HG02840 (cell line): Measurements from ENCODE around the gene RMDN2.
"Not testable (repeated sequence)": the region's sequence is repeated elsewhere in the genome, so short reads cannot be mapped to it uniquely, and the experiment has no call there.

ENCODE experiments used
- ATAC-seq: cut with Tn5 transposase; IDR thresholded peaks from one replicate; pipeline ENCODE4 v1.9.1; 2021; ENCODE audit warnings: mild to moderate bottlenecking, moderate library complexity, moderate number of reproducible peaks; ENCODE audit not compliant: unreplicated experiment, low FRiP score

The RMDN2 gene

DNA sequence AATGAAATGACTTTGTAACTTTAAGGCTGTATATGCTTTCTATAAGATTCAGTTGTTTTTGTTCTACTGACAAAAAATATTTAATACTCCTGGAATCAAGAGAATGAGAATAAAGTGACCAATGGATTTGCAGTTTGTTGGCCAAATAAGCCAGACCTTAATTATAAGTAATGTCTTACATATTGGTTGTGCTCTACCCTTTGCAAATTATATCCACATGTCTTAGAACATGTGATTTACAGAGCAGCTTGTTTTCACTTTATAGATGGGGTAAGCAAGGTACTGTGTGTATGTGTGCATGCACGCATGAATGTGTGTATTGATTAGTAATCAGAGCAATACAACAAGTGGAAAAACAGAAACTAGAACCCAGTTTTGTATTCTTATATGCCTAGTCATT lies 59.1 kb downstream of the RMDN2 start:
- no peak for ATAC-seq

DNA sequence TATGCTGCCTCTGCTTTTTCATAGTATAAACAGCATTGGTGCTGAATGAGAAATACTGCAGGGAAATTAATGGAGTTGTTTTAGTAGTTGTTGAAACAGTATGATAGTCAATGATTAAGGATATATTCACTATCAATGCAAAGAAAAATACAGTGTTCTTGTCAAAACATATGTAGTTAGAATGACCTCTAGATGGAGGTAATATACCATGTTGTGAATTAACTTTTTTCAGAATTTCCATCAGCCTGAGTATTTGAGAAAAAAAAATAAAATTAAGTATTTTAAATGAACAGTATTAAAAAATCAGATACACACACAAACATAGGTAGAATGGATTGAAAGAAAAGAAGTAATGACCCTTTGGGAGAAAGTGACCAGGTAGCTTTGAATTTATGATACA lies 59.5 kb downstream of the RMDN2 start:
- ATAC-seq: no peak

DNA sequence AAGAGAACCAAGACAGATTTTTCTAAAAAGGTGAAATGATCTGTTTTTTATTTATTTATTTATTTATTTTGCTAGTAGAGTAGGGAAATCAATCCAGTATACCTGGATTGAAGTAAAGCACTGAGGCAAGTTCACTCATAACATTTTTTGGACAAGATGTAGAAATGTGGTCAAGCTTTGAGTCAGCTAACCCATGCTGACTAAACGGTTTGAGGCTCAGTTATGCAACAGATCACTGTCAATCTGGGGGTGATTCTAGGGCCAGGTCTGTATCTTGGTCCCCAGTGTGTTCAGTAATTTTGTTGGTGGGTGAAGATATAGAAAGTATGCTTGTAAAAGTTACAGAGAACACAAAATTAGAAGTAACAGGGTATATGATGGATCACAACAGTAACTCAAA lies 60.2 kb downstream of the RMDN2 start:
- ATAC-seq: no peak

DNA sequence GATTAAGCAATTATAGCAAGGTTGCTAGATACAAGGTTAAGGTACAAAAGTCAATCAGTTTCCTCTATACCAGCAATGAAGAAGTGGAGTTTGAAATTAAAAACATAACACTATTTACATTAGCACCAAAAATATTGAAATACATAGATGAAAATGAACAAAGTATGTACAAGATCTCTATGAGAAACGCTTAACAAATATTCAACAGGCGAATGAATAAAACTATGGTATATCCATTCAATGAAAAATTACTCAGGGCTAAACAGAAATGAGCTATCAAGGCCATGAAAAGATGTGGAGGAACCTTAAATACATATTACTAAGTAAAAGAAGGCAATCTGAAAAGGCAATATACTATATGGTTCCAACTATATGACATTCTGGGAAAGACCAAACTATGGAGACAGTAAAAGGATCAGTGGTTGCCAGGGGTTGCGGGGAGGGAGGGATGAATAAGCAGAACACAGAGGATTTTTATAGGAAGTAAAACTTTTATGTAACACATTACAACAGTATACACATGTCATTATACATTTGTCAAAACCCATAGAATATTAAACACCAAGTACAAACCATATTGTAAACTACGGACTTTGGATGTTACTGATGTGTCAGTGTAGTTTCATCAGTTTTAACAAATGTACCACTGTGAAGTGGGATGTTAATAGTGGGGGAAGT lies 62.1 kb downstream of the RMDN2 start:
- no peak for ATAC-seq

DNA sequence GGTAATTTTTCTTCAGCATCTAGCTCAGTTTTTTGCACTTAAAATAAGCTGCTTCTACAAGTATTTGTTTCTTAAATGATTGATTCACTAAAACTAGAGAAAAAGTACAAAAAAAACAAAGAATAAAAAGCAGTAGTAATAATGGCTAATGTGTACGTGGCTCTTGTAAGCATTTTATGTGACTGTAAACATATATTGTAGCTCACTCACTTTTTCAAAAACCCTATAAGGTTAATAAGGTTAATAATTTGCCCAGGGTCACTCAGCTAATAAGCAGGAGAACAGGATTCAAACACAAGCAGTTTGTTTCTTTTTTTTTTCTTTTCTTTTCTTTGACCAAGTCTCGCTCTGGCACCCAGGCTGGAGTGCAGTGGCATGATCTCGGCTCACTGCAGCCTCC lies 67.5 kb downstream of the RMDN2 start:
- ATAC-seq: no peak

DNA sequence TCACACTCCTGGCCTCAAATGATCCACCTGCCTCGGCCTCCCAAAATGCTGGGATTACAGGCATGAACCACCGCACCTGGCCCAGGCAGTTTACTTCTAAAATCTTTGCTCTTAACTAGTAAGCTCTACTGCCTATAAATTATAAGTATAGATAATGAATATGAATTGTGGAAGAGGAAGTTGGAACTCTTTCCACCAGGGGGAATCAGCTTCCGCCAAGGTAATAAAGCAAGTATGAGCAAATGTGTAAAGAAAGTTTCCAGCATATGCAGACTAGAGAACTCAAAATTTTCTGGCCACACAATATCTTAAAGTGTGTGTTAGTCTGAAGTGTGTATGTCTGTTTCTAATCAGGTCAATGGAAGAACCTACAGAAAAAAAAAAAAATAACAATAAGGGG lies 68.1 kb downstream of the RMDN2 start:
- no peak for ATAC-seq

DNA sequence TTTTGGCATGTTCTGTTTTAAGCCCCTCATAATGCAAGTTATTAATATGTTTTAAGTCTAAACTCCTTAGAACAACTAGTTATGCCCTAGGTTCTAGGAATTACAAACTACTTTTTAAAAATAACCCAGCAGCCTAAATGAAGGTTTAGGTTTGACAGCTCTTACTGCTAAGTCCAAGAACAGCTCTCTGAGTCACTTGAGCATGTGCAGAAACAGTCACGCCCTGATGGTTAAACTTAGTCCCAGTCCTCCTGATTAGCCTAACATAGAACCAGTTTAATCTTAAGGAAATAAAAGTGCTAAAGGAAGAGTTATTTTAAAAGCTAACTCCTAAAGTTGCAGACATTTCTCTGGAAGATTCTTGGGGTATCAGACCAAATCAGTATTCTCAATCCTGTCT lies 72.5 kb downstream of the RMDN2 start:
- ATAC-seq: no peak

DNA sequence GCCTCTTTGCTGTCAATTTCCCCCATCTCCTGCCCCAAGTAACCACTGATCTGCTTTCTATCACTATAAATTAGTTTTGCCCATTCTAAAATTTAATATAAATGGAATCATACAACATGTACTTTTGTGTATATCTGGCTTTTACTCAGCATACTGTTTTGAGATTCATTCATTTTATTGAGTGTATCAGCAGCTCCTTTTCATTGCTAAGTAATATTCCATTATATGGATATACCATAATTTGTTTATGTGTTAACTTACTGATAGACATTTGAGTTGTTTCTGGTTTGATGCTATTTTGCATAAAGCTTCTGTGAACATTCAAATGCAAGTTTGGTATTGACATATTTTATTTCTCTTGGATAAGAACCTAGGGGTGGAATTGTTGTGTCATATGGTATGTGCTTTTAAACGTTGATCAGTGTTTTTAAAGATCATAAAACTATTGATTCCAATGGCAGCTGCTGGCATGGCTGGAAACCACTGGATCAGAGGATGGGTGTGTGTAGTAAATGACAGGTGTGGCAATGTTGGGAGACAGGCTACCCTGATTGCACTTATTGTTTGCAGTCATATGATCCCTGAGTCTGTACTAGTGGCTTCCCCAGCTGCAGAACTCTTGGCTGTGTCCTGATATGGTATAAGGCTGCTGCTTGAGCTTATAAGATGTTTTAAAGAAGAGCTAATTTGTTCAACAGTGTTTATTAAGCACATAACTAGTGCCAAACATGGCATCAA lies 75.6 kb downstream of the RMDN2 start:
- ATAC-seq: no peak

DNA sequence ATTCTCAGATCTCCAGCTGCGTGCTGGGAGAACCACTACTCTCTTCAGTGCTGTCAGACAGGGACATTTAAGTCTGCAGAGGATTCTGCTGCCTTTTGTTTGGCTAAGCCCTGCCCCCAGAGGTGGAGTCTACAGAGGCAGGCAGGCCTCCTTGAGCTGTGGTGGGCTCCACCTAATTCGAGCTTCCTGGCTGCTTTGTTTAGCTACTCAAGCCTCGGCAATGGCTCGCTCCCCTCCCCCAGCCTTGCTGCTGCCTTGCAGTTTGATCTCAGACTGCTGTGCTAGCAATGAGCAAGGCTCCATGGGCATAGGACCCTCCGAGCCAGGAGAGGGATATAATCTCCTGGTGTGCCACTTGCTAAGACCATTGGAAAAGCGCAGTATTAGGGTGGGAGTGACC lies 85.1 kb downstream of the RMDN2 start:
- not testable (repeated sequence) for ATAC-seq

DNA sequence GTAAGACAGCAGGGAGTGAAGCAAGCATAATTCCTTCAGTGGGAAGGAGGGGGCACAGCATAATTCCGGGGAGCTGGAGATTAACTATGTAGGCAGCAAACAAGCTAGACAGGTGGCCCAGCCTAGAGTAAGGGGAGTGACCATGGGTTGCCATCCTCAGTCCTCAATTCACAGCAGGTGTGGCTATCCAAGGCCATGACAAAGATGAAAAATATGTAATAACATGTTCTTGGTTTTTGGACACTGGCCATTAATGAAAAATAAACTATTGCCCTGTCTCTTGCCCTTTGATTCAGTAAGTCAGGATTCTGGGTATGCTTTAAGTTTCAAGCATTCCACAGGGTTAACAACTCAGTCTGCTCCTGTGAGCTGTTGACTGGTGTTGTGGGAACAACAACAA lies 85.9 kb downstream of the RMDN2 start:
- ATAC-seq: no peak

DNA sequence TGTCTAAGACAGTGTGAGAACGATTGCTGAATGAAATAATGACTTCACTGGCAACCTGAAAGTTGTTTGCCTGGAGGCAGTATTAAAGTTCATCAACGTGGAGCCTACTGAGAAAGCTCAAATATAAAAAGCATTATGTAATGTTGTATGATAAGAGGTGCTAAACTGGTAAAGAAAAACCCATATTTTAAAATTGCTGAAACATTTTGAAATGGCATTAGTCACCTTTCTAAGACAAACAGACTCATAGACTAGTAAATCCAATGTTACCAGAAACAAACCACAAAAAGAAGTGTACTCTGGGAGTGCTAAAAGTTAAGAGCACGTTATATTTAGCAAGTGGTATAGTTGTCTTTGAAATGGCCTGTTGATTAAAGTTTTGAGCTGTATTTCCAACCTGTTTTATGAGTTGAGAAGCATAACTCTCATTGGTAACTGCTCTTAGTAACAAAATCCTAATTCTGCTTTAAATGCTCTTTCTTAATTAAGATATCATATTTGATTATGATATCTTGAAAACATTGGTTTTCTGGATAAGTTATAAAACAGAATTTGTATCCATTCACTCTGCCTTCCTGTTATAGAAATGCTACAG lies 88.2 kb downstream of the RMDN2 start:
- ATAC-seq: no peak

DNA sequence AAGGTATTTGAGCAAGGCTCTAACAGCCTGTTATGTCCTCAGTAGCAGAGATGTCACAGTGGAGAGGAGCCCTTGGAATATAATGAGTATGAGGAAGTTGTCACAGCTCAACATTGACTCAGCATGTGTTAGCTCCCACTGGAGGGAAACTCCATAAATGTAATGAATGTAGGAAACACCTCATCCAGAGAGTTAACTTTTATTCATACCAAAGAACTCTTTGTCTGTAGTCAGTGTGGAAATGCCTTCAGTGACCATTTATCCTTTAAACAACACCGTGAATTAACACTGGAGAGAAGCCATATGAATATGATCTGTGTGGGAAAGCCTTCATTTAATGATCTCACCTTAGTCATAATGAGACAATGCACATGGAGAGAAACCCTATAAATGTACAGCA lies 91.1 kb downstream of the RMDN2 start:
- ATAC-seq: no peak

DNA sequence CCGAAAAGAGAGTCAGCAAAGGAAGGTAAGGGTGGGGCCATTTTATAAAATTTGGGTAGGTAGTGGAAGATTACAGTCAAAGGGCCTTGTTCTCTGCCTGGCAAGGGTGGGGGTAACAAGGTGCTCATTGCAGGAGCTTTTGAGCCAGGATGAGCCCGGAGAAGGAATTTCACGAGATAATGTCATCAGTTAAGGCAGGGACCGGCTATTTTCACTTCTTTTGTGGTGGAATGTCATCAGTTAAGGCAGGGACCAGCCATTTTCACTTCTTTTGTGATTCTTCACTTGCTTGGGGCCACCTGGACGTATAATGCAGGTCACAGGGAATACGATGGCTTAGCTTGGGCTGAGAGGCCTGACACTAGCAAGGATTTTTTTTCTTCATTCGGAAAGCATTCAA lies 92.7 kb downstream of the RMDN2 start:
- no peak for ATAC-seq

DNA sequence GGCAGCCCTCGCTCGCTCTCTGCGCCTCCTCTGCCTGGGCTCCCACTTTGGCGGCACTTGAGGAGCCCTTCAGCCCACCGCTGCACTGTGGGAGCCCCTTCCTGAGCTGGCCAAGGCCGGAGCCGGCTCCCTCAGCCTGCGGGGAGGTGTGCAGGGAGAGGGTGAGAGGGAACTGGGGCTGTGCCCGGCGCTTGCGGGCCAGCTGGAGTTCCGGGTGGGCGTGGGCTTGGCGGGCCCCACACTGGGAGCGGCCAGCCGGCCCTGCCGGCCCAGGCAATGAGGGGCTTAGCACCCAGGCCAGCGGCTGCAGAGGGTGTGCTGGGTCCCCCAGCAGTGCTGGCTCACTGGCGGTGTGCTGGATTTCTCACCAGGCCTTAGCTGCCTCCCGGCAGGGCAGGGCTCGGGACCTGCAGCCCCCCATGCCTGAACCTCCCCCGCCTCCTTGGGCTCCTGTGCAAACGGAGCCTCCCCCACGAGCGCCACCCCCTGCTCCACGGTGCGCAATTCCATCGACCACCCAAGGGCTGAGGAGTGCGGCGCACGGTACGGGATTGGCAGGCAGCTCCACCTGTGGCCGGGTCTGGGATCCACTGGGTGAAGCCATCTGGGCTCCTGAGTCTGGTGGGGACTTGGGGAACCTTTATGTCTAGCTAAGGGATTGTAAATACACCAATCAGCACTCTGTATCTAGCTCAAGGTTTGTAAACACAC lies 95.4 kb downstream of the RMDN2 start:
- ATAC-seq: not testable (repeated sequence)

DNA sequence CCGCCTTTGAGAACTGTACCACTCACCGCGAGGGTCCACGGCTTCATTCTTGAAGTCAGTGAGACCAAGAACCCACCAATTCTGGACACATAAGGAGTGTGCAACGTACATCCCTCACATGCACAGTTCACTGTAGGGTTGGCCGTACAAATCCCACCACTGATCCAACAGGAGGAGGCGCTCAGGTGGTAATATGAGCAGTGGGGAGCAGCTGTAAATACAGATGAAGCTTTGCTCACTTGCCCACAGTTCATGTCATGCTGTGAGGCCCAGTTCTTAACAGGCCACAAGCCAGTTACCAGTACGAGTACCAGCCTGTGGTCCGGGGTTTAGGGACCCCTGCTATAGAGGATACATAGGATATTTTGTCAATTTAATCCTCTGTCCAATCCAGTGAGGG lies 96.5 kb downstream of the RMDN2 start:
- ATAC-seq: no peak

DNA sequence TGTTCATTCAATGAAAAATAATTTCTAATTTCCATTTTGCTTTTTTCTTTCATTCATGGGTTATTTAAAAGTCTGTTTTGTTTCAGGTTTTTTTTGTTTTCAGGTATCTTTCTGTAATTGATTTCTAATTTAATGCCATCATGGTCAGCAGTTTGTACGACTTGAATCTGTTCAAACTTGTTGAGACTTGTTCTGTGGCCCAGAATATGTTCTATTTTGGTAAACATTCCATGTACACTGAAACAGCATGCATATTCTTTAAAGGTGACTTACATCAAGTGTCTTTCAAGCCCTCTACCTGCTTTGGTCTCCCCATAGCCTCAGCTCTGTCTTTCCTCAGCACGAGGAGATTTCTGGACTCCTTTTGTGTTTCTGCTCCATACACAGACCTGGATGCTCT lies 101.8 kb downstream of the RMDN2 start:
- no peak for ATAC-seq

DNA sequence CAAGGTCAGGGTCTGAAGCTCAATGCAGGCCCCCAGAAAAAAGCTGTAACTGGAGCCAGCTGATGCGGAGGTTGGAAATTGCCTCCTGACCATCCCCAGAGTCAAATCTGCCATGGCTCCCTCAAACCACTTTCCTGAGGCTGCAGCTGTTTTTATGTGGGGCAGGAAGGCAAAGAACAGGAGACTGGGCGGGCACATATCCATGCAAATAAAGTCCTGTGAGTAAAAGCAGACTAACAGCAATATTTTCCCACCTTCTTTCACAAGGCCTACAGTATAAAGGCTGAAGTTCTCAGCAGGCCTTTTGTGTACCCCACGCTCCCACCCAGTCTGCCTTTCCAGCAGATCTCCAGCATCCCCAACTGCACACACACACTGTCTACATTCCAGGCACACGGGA lies 103.7 kb downstream of the RMDN2 start:
- ATAC-seq: no peak

DNA sequence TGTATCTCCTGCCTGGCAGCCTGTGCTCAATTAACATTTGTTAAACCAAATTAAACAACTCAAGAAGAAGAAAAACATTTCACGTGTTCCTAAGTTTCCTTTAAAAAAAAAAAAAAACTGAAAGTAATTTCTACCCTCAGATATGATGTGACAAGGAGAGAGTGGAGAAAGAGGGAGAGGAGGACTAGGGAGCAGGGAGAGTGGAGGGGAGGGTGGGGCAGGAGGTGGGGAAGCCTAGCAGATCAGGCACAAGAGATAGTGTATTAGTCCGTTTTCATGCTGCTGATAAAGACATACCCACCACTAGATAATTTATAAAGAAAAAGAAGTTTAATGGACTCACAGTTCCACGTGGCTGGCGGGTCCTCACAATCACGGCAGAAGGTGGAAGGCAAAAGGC lies 104.4 kb downstream of the RMDN2 start:
- no peak for ATAC-seq

DNA sequence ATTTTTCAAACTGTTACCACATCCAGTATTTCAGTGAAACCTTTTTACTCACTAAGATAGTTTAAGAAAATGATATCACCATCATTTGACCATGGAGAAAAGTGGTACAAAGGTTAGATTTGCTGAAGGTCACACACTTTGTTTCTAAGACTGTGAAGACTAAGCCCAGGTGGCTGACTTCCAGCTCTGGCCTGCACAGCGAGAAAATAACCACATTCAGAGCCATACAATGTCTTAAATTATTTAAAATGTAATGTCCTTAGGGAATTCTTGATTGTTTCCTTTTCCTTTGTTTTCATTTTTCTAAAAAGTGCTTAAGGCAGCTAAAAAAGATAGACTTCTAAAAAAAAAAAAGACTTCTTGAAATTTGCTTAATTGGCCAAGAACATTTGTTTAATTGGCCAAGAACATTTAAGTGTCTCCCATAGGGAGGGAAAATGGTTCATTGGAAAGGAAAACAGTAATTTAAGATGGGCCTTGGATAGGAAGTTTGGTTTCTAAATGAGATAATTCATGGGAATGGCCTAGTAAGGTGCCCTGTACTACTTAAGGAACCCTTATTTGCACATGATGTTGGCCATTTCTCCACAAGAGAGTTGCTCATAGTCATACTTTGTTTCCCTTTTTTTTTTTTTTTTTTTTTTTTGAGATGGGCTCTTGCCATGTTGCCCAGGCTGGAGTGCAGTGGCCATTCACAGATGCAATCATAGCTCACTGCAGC lies 105.7 kb downstream of the RMDN2 start:
- ATAC-seq: no peak

DNA sequence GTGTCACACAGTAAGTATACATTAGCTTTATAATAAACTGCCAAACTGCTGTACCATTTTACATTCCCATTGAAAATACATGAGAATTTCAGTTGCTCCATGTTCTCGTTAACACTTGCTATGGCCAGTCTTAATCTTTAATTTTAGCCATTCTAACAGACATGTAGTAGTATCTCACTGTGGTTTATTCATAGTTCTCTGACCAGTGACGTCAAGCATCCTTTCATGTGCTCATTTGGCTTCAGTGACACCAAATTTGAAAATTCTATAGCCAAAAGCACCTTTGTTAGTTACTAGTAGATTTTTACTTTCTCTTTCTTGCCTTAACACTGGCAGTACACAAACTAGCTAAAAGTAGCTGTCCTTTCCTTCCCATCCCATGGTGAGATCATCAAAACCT lies 107.9 kb downstream of the RMDN2 start:
- no peak for ATAC-seq

DNA sequence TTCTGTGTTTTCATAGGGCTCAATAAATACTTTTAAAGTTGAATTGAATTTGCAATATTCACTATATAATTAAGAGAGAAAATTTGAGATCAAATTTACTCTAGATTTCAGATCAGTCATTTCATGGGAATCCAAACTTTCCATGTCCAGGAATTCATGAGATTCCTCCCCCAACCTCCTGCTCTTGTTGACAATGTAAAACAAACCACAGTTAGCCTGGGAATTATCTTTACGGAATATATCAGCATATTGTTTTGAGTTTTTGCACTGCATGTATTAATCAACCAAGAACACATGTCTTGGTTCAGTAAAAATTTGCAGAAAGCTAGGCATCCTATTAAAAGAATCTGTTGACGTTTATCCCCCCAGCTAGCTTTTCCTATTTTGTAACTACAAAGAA lies 108.6 kb downstream of the RMDN2 start:
- ATAC-seq: no peak
